Left ventricle myocardium superior (tissue), 1 donor: Measurements from ENCODE around the gene KLHL34. TPM values are rescaled to one million over a fixed set of nuclear protein-coding genes. Genes with fewer than 3 reads are reported as not detected.

Experiments
- ATAC-seq: fragments of 200-7000 bp; cut with Tn5 transposase; one replicate; pipeline ENCODE4 v1.9.1; 2020; ENCODE audit warnings: mild to moderate bottlenecking, moderate library complexity
- DNase-seq: peaks from one replicate; pipeline ENCODE4 v3.0.0-alpha.2; 2020
- intact Hi-C: fragments of 100-400 bp; cut with micrococcal nuclease; formaldehyde crosslinking; loops from one replicate; pipeline ENCODE4 v1.11.0; 2022
- long read RNA-seq: library from polyadenylated mRNA; unstranded; transcript quantifications from one replicate; pipeline ENCODE4 v2.0.0, GENCODE V29; 2021
- total RNA-seq: library from RNA; stranded (reverse); fragmentation: NEBNext Ultra II Directional; extraction: Animal tissue kit (Norgen Biotek cat#: 25700); gene quantifications from one replicate; pipeline ENCODE4 v1.2.1, GENCODE V29; 2021
- donor health status: DM: no; HTN: yes; CAD: no; lungs with severe emphysema.

KLHL34 gene, protein sequence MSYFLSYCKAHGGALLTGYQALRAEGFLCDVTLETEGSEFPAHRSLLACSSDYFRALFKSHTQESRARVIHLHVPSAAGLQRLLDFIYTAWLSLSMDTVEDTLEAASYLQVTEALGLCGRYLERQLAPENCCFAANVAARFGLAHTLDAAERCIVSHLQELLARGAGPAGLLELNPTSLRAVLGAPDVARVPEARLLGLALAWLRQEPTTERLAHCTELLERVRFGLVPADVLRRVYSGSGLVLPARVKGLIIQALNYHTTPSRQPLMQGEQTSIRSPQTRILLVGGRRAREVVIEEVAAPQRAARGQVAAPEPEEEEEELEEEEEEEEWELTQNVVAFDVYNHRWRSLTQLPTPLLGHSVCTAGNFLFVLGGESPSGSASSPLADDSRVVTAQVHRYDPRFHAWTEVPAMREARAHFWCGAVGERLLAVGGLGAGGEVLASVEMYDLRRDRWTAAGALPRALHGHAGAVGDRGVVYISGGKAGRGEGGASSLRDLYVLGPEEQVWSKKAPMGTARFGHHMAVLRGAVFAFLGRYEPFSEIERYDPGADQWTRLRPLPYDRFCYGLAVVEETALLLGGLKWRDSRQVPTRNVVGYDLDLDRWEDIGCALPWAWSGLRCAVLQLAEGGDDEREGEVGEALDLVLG
- total RNA-seq, result 3.6 TPM
- long read RNA-seq, transcript KLHL34-201 (1 exons, 3,641 nt), result major isoform, 23 of 24 reads
- long read RNA-seq, partial matches to known transcripts, result 0 of 24 reads
- long read RNA-seq, other reads (novel, unspliced or antisense), result 1 of 24 reads

DNA sequence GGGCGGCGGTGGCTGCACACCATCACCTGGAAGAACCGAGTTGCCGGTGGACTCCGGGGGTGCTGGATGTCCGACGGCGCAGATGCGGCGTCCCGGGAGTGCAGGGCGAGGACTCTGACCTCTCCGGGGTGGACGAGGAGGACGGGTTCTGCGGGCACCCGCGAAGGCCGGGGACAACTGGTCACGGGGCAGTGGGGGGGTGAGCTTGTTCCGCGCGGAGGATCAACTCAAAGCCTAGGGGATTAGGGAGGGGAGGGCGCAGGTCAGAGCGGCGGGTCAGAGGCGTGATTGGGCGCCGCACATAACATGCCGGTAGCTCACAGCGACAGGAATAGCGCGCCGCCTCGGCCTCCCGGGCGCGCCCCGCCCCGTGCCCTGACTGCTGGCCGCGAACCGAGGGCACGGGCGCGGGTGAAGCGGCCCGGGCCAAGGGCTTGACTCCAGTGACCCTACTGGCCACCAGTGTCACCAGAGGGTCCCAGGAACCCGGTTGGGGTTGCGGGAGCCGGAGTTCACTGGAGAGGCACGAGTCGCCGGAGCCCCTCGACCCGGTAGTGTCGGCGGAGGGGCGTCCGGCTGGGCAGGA, at the start of gene KLHL34:
Gene KLHL34 (minus strand): TSS at position 179 of the 586 bp plus-strand sequence. CDS start 542 bp downstream, outside the sequence.
- peak; percentile 64 for DNase-seq

DNA sequence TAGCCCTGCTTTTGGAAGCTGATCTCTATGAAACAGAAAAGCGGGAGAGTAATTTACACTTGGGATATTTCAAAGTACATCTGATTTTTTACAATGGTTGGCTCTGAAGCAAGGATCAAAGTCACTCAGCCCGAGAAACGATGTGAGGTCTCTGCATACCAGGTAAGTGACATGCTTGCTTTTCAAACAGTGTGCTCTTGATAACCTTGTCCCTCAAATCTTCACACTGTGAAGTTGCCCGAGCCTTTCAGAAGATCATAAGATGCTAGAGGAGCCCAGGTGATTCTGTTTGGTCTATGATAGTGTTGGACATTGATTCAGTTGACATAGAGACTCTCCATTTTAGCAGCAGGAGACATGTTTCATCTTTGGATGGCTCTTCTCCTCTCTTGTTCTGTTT, 47.1 kb upstream of the KLHL34 start:
- ATAC-seq (no peak), DNase-seq (no peak)
- intact Hi-C loops, result no loop called here

More for the DNA sequence above, at the start of gene KLHL34:
- intact Hi-C loops, result no loop called here
- peak; percentile 92 for ATAC-seq

DNA sequence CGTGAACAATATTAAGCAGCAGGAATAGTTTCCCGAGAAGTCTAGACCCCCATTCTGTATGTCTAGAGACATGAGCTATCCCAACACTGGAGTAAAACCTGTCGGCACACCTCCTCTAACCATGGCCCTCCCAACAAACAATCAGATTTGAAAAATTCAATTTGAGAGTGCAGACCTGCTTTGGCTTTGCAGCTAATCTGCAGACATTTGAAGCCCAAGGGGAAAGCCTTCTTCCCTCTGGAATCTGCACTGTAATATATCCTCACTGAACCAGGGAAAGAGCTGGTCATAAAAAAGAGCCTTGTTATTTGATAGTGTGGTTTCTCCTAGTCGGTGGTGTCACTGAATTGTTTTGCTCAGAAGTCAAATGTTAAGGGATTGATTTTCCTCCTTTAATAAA, 44.6 kb upstream of the KLHL34 start:
- no peak for ATAC-seq
- intact Hi-C loops, result no loop called here
- DNase-seq, result no peak

DNA sequence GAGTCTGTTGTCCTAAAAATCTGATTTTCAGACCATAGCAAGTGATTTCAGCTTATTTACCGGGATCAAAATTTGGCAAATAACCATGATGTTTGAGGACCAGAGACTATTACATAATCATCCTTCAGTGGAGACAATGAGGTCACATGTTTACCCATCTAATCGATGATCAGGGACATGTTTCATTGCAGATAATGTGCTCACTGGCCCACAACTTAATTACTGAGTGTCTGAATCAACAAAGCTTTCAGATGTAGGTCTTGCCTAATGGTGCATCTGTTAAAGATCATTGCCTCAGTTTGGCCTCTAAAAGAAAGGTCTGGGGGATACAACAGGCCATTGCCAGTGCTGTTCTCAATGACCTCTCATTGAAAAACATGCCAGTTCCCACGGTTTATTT, 42.8 kb upstream of the KLHL34 start:
- DNase-seq (no peak), ATAC-seq (no peak)
- intact Hi-C loops, result no loop called here

DNA sequence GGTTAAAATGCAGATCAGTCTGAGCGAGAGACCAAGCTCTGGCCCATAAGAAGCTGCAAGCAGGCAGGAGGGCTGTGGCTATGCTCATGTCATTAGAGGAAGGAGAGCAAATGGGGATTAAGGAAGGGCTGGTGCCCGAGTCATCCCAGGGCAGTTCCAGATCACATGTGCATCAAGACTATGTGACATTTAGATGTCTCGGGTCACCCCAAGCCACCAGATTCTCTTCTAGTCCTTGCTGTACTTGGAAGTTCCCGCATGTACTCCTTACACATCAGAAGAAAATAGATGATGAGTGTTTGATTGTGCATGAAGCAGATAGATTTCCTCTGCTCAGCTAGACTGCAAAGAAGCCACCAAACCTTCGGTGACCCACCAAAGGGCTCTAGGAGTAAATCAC, 42.1 kb upstream of the KLHL34 start:
- intact Hi-C loops, result no loop called here
- ATAC-seq (no peak), DNase-seq (no peak)

DNA sequence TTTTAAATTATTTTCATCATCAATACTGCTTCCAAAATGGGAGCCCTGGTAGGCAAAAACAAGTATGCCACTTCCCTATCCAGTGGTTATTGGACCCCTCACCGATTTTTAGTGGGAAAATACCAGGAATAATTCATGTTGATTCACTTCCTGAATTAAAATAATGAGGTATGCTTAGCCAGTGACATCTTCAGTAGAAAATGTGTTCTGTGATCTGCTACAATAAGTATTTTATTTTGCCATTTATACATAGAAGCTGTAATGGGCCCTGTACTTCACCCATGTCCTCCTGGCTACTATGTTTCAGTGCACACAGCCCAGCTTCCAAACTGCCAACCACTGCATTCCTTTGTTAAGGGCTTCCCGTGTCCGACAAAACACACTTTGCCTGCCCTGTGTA, 41.0 kb upstream of the KLHL34 start:
- DNase-seq (no peak), ATAC-seq (no peak)
- intact Hi-C loops, result loop anchor here (10.0 kb wide), 1 partner anchor 646 kb away; no protein-coding TSS in a partner anchor

DNA sequence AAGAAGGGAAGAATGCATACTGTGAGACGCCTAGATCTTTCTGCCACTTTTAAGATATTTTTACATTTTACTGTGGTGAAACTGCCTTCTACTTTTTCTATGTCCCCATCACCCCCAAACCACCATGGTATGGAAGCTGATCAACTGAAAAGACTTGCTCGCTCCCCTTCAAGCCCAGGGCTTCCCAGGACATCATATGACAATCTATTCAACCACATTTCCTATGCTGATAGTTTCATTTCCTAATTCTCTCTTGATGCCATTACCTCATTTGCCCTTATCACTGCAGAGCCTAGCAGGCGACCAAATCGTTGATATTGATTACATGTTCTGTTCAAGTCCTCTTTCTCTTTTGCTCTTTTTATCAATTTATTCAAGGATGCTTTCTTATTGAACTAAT, 40.1 kb upstream of the KLHL34 start:
- DNase-seq, result no peak
- ATAC-seq, result no peak
- intact Hi-C loops, result loop anchor here (10.0 kb wide), 1 partner anchor 647 kb away; no protein-coding TSS in a partner anchor

DNA sequence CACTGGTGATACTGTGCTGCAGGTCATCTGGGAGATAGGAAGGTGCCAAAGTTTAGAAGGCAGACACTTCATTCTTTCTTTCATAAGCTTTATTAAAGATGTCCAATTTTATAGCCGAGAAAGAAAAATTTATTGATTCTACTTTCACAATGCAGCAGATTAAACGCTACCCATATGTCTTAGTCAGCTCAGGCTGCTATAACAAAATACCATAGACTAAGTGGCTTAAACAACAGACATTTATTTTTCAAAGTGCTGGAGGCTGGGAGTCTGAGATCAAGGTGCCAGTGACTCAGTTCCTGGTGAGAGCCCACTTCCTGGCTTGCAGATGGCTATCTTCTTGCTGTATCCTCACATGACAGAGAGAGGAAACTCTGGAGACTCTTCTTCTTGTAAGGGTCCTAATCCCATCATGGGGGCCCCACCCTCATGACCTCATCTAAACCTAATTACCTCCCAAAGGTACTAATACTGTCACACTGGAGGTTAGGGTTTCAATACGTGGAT, 33.4 kb upstream of the KLHL34 start:
- intact Hi-C loops, result loop anchor here (10.0 kb wide), 1 partner anchor 653 kb away; no protein-coding TSS in a partner anchor
- no peak for ATAC-seq
- no peak for DNase-seq

DNA sequence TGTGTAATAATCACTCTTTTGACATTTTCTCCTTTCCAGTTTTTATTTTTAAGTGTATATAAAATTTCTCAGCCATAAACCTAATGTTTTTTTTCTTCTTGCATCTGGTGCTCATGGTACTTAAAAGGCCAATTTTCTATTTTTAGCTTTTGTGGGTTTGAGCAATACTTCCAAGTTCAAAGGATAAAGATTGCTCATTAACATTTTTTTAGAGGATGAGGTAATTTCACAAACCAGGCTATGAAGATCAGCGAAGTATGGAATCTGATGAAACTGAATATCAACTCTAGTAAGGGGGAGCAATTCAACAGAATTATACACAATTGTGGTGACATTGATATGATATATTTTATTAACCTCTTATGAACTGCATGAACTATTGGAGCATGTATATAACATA, 25.8 kb upstream of the KLHL34 start:
- DNase-seq (no peak), ATAC-seq (no peak)
- intact Hi-C loops, result no loop called here

DNA sequence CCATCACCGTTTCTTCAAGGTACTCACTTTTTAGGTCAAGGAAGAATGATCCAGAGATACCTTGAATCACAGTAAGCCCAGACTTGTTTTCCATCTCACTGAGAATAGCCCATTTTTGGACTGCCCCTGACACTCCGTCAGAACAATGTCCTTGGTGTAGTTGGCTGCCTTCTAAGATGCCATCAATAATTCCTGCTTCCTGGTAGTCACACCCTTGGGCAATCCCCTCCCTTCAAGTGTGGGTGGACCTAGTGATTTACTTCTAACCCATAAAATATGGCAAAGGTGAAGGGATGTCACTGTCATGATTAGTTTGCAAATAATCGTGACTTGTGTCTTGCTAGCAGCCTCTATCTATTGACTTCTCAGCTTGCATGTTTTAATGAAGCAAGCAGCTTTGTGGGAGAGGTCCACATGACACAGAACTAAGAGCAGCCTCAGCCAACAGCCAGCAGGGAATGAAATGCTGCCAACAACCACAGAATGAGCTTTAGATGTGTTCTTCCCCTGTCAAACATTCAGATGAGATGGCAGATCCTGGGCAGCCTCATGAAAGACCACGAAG, 20.0 kb upstream of the KLHL34 start:
- DNase-seq (no peak), ATAC-seq (no peak)
- intact Hi-C loops, result no loop called here

DNA sequence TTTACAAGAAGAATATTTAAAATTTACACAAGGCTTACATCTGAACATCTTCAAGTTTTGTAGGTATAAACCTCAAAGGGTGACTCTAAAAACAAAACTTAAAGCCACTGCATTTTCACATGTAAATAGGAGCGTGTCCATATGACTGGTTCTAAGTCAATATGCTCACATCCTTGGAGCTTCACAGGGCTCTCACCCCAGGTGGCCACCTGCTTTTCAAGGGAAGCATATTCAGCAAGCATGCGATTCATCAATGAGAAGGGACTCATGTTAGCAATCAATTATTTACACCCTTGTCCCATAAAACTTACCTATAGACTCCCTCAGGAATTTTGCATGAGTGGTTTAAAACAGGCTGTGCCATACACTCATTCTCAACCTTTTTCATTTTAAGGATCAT, 17.8 kb upstream of the KLHL34 start:
- no peak for ATAC-seq
- intact Hi-C loops, result no loop called here
- DNase-seq, result no peak

DNA sequence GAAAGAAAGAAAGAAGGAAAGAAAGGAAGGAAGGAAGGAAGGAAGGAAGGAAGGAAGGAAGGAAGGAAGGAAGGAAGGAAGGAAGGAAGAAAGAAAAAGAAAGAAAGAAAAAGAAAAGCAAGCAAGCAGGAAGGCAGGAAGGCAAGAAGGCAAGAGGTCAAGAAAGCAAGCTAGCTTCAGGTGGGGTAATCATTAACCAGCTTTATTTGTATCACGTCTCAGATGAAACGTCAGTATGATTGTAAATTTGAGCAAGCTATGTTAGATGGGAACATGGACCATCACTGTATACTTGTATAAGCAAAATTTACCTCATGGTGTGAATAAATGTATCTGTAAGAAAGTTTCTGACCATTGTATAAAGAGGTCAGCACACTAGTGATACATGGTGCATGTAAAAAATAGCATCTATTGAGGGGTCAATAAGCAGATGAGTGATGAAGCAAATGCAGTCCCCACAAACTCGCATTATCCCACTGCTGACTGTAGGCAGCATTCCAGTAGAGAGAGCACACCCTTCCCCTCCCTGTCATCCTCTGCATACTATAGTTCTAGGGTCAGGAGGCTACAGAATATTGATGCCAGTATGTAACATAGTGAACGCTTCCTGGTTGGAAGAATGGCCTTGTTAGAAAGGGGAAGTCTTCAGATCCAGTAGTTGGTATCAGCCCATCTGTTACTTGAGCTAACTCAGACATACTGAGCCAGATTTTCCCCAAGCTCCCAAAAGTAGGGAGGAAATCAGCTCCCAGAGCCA, 16.5 kb upstream of the KLHL34 start:
- no peak for DNase-seq
- intact Hi-C loops, result no loop called here
- ATAC-seq, result no peak

DNA sequence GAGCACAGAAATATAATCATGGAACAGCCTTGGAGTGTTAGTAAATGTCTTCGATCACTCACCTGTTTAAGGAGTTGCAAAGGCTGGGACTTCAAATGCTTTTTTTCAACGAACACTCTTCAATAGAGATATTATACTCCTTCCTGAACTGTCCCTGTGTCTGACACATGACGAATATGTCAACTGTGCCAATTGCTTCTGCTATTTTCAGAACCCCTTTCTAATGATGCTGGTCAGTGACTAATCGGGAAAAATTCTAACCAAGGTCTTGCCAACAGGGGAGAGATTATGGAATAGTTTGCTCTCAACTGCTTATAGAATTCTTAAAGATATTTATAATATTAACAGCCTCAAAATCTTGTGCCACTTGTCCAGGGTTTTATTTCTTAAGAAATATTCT, 8.5 kb upstream of the KLHL34 start:
- DNase-seq (no peak), ATAC-seq (peak; percentile 80)
- intact Hi-C loops, result no loop called here

DNA sequence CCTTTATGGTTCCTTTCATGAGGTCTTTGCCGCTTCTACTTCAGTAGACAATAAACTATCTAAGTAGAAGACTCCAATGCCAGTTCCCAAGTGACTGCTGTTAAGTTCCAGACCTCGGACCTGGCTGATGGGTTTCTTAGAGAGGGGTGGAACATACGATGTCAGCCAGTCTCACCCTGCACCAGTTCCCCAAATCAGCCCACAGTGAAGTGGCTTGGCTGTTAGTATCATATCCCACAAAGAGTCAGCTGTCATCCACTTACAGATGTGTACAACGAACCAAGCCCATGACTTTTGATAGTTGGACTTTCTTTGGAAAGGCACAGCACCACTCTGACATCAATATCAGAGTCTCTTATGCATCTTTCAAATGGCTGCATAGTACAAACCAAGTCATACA, 8.1 kb upstream of the KLHL34 start:
- intact Hi-C loops, result no loop called here
- peak; percentile 84 for ATAC-seq

DNA sequence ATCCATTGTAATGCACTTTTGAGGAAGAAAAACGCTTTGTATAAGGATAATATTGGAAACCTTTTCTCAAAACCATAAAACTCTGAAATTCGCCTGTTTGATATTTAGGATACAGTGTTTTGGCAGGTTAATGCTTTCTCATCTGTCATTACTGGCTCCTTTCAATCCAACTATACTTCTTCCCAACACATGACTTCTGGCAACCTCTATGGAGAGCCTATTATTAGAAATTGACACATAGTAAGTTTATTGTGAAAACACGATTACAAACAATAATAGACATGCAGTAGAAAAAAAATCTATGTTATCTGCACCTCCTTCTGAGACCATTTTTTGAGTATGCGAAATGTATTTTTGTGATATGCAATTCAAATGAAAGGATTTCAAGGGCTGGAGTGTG, 4.6 kb upstream of the KLHL34 start:
- DNase-seq (no peak), ATAC-seq (no peak)
- intact Hi-C loops, result no loop called here

More for the DNA sequence above, 8.1 kb upstream of the KLHL34 start:
- no peak for DNase-seq

DNA sequence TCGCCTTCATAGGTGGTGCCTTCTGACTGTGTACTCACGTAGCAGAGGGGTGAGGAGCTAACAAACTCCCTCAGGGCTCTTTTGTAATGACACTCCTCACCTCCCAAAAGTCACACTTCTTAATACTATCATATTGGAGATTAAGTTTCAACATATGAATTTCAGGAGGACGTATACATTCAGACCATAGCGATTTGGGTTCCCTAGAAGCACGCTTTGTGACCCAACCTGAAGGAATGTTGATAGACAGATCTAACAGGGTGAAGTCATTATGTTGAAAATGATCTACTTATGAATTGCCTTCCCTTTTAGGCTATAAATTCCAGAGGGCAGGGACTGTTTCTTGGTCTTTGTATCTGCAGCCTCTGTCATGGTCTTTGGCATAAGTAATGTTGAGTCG, 3.2 kb upstream of the KLHL34 start:
- ATAC-seq, result no peak

DNA sequence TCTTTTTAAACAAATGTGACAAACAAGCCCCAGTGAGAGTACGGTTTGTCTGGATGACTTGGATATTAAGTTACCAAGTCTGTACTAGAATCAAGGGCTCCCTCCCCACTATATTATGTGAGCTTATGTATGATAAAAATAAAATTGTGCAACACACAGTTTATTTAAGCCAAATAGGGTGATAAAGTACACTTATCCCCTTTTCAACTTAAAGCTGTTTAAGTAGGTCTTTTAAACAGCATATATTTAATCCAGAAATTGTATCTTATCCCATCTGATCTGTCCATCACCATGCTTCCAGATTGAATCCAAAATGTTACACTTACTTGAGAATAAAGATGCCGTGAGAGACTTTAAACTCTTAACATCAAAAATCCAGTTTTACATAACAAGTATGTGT, 2.0 kb upstream of the KLHL34 start:
- DNase-seq (no peak), ATAC-seq (no peak)
- intact Hi-C loops, result no loop called here

More for the DNA sequence above, 3.2 kb upstream of the KLHL34 start:
- no peak for DNase-seq
- intact Hi-C loops, result no loop called here

DNA sequence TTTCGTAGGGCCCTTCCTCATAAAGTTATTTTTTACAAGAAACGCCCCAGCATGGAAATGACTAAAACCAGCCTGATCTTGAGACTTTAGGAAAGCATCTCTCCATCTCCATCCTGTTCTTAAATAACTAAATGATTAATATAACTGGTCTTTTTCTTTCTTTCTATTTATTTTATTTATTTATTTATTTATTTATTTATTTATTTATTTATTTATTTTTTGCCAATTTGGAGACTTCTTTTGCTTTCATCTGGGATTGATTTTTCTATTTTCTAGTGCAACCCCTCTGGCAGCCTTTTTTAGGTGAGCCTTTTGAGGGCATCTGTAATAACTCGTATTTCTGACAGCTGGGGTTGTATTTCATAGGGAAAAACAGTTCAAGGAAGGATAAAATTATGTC, 1.2 kb upstream of the KLHL34 start:
- ATAC-seq (no peak), DNase-seq (no peak)
- intact Hi-C loops, result no loop called here

DNA sequence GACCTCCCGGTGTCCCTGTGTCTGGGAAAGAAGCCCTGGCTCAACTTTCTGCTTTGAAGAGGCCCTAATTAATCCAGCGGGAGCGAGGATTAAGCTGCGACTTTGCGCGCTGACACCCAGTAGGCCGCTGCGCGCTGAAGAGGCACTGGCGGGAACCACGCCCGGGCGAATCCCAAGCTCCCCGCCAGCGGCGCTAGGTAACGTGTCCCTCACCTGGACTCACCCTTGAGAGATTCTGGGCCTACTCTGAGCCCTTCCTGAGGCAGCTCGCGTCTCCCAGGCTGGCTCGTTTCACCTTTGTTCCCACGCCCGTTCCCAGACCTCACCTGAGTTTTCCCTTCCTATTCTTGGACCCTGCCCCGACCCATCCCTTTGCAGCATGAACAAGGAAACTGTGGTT, 616 bp upstream of the KLHL34 start:
- ATAC-seq, result peak; percentile 69
- DNase-seq, result peak; percentile 48
- intact Hi-C loops, result no loop called here
